MCF 10A (cell line): ENCODE measurements around the gene PTK6. TPM values are rescaled to one million over a fixed set of nuclear protein-coding genes. Genes with fewer than 3 reads are reported as not detected.

ENCODE experiments used
- BruUV-seq: library from RNA; stranded (reverse); fragments of 400-500 nt; replicated peaks from 2 replicates; lab custom pipeline; 2021; lab: Mats Ljungman, UMichigan
- CTCF ChIA-PET: fragments of 300-600 bp; sonication (Branson Sonifier 250); formaldehyde crosslinking; extraction: SDS; loops from one replicate; lab custom pipeline; 2021; ENCODE audit warnings: antibody characterized with exemption, inconsistent platforms; lab: Yijun Ruan, JAX
- POLR2A ChIA-PET: fragments of 300-600, 350-650 bp; sonication (Branson Sonifier 250); formaldehyde crosslinking; extraction: SDS; loops from one replicate; lab custom pipeline; 2020; ENCODE audit warnings: antibody characterized with exemption, inconsistent platforms; lab: Yijun Ruan, JAX
- DNase-seq: peaks from one replicate; pipeline ENCODE4 v3.0.0-alpha.2; 2018; ENCODE audit not compliant: unreplicated experiment
- H3K27ac Mint-ChIP-seq: one replicate; pipeline ENCODE4 v1.8.0; 2022; ENCODE audit warnings: mild to moderate bottlenecking, low read depth, mixed read lengths; ENCODE audit not compliant: unreplicated experiment
- H3K27me3 Mint-ChIP-seq: one replicate; pipeline ENCODE4 v1.8.0; 2022; ENCODE audit warnings: mixed read lengths; ENCODE audit not compliant: insufficient read depth, unreplicated experiment
- H3K36me3 Mint-ChIP-seq: one replicate; pipeline ENCODE4 v1.8.0; 2022; ENCODE audit warnings: mild to moderate bottlenecking, moderate library complexity, mixed read lengths; ENCODE audit not compliant: insufficient read depth, unreplicated experiment
- H3K4me1 Mint-ChIP-seq: one replicate; pipeline ENCODE4 v1.8.0; 2022; ENCODE audit warnings: mixed read lengths; ENCODE audit not compliant: insufficient read depth, unreplicated experiment
- H3K4me3 Mint-ChIP-seq: one replicate; pipeline ENCODE4 v1.8.0; 2022; ENCODE audit warnings: mild to moderate bottlenecking, moderate library complexity, mixed read lengths; ENCODE audit not compliant: unreplicated experiment
- H3K9me3 Mint-ChIP-seq: one replicate; pipeline ENCODE4 v1.8.0; 2022; ENCODE audit warnings: mixed read lengths; ENCODE audit not compliant: unreplicated experiment
- CTCF ChIP-seq: fragments of 200-600 bp; IDR thresholded peaks from one replicate; pipeline ENCODE4 v1.8.0; 2022; ENCODE audit warnings: antibody characterized with exemption, mild to moderate bottlenecking; ENCODE audit not compliant: unreplicated experiment
- intact Hi-C: fragments of 100-400 bp; cut with micrococcal nuclease; formaldehyde crosslinking; loops from 2 replicates; pipeline ENCODE4 v1.14.1; 2022
- total RNA-seq: library from RNA; stranded (reverse); gene quantifications from 2 replicates; pipeline ENCODE4 v1.2.3, GENCODE V29; 2022

PTK6 gene
- total RNA-seq, 1 experiment from 2014 or later: 4.4 TPM

- no peaks in the 10 kb centered on the region for H3K27me3 Mint-ChIP-seq
- CTCF ChIA-PET: interaction anchor here (0.5 to 3.0 kb wide), 39 partner anchors 9 to 611 kb away, joined by 3 to 24 read pairs (median 4); partner anchors contain the start of genes DIDO1, HELZ2, PPDPF and PRPF6
- H3K4me3 Mint-ChIP-seq: peak overlapping the region; percentile 73
- H3K9me3 Mint-ChIP-seq: no peaks in the 10 kb centered on the region
- TF ChIP-seq CTCF: peak; percentile 95
- DNase-seq: peak; percentile 99
- no peaks in the 10 kb centered on the region for H3K36me3 Mint-ChIP-seq
- peak overlapping the region; percentile 92 for H3K27ac Mint-ChIP-seq
- intact Hi-C loops: loop anchor here (1.0 to 10.0 kb wide), 5 partner anchors 107 to 437 kb away; partner anchors contain the start of genes TNFRSF6B, TPD52L2 and UCKL1
- BruUV-seq: no TSS peak
- peaks cover 14% of the 10 kb centered on the region for H3K4me1 Mint-ChIP-seq
- POLR2A ChIA-PET: interaction anchor here (0.6 to 11.8 kb wide), 27 partner anchors 10 to 443 kb away, joined by 3 to 124 read pairs (median 5); partner anchors contain the start of genes ARFRP1, HELZ2, PPDPF and PRPF6
These were observed 488 bp upstream of the PTK6 start for GRCh38 chr20:63537525-63538203.

- BruUV-seq: no TSS peak
- Mint-ChIP-seq H3K9me3 (no peaks in the 10 kb centered on the region), H3K27me3 (no peaks in the 10 kb centered on the region), H3K27ac (no peak overlapping the region), H3K4me1 (peaks cover 21% of the 10 kb centered on the region), H3K4me3 (peak overlapping the region; percentile 73), H3K36me3 (no peaks in the 10 kb centered on the region)
- DNase-seq: peak; percentile 41
- intact Hi-C loops: loop anchor here (2.0 to 10.0 kb wide), 4 partner anchors 108 to 421 kb away; partner anchors contain the start of genes TNFRSF6B, TPD52L2 and UCKL1
- ChIA-PET POLR2A (interaction anchor here (0.6 to 11.8 kb wide), 14 partner anchors 9 to 444 kb away, joined by 3 to 124 read pairs (median 14); partner anchors contain the start of genes ARFRP1, GMEB2, PPDPF and PRPF6), CTCF (interaction anchor here (0.5 to 2.7 kb wide), 11 partner anchors 14 to 539 kb away, joined by 3 to 20 read pairs (median 4); partner anchors contain the start of genes PPDPF and YTHDF1)
- TF ChIP-seq CTCF: no peak
These were observed 767 bp downstream of the PTK6 start for GRCh38 chr20:63536241-63536977.

GRCh38 chr20:63534831-63535651 lies 2.1 kb downstream of the PTK6 start:
- no peak for DNase-seq
- no peak overlapping the region for H3K4me3 Mint-ChIP-seq
- H3K36me3 Mint-ChIP-seq: no peaks in the 10 kb centered on the region
- no peaks in the 10 kb centered on the region for H3K27me3 Mint-ChIP-seq
- intact Hi-C loops: loop anchor here (5.0 to 10.0 kb wide), 3 partner anchors 110 to 422 kb away; partner anchors contain the start of genes TNFRSF6B and UCKL1
- H3K9me3 Mint-ChIP-seq: no peaks in the 10 kb centered on the region
- BruUV-seq: no TSS peak
- TF ChIP-seq CTCF: no peak
- H3K4me1 Mint-ChIP-seq: peaks cover 21% of the 10 kb centered on the region
- no peak overlapping the region for H3K27ac Mint-ChIP-seq
- POLR2A ChIA-PET: interaction anchor here (0.7 to 11.8 kb wide), 12 partner anchors 8 to 446 kb away, joined by 3 to 124 read pairs (median 4); partner anchors contain the start of genes GMEB2, PPDPF, PRPF6 and SAMD10
- CTCF ChIA-PET: interaction anchor here (0.5 to 2.5 kb wide), 4 partner anchors 9 to 357 kb away, joined by 3 to 10 read pairs (median 4); no protein-coding TSS in a partner anchor
